Activated CD4-positive, alpha-beta memory T cell treated with anti-CD3 and anti-CD28 coated beads, Interleukin-2, amount 10 ng/mL, durations not matched to agents 7 days and 5 days (primary cell): ENCODE measurements around the gene STBD1. TPM values are rescaled to one million over a fixed set of nuclear protein-coding genes. Genes with fewer than 3 reads are reported as not detected.

Source experiments
- CTCF ChIA-PET: fragments of 350-600 bp; sonication (Branson Sonifier 250); formaldehyde crosslinking; loops from one replicate; lab custom pipeline; 2021; ENCODE audit warnings: antibody characterized with exemption, inconsistent platforms; lab: Charles Lee
- POLR2A ChIA-PET: fragments of 350-600 bp; sonication (Branson Sonifier 250); formaldehyde crosslinking; loops from one replicate; lab custom pipeline; 2021; ENCODE audit warnings: antibody characterized with exemption; lab: Charles Lee
- DNase-seq: peaks from one replicate; pipeline ENCODE4 v3.0.0-alpha.2; 2020
- H3K27ac Mint-ChIP-seq: one replicate; pipeline ENCODE4 v1.8.0; 2021; ENCODE audit warnings: mild to moderate bottlenecking, mixed read lengths
- H3K27me3 Mint-ChIP-seq: one replicate; pipeline ENCODE4 v1.8.0; 2021; ENCODE audit warnings: mixed read lengths
- H3K36me3 Mint-ChIP-seq: one replicate; pipeline ENCODE4 v1.8.0; 2021; ENCODE audit warnings: low read depth, mixed read lengths
- H3K4me1 Mint-ChIP-seq: one replicate; pipeline ENCODE4 v1.8.0; 2021; ENCODE audit warnings: mixed read lengths
- H3K4me3 Mint-ChIP-seq: one replicate; pipeline ENCODE4 v1.8.0; 2021; ENCODE audit warnings: mild to moderate bottlenecking, mixed read lengths
- H3K9me3 Mint-ChIP-seq: one replicate; pipeline ENCODE4 v1.8.0; 2021; ENCODE audit warnings: mixed read lengths
- total RNA-seq, 2 experiments: library from RNA; stranded (reverse); gene quantifications; one replicate each; pipeline ENCODE4 v1.2.3, GENCODE V29; 2021

Gene STBD1
- total RNA-seq = 1 to 10 TPM; 5.5 to 5.8 TPM

GRCh38 chr4:76305971-76306881, at the start of gene STBD1:
STBD1 (plus strand) TSS chr4:76306733; CDS start chr4:76306770, 37 bp downstream.
- H3K36me3 Mint-ChIP-seq = peaks cover 22% of the 10 kb centered on the region
- peak within 1 kb of the TSS; percentile 78 for H3K4me3 Mint-ChIP-seq
- ChIA-PET POLR2A (interaction anchor here (0.7 to 2.0 kb wide), 17 partner anchors 8 to 792 kb away, joined by 3 to 9 read pairs (median 3); partner anchors contain the start of genes NUP54, RCHY1 and THAP6), CTCF (interaction anchor here (0.7 to 3.7 kb wide), 13 partner anchors 8 to 158 kb away, joined by 3 to 31 read pairs (median 4); partner anchors contain the start of gene SCARB2)
- no peaks in the 10 kb centered on the region for H3K9me3 Mint-ChIP-seq
- DNase-seq = peak; percentile 55
- no peaks in the 10 kb centered on the region for H3K27me3 Mint-ChIP-seq
- H3K27ac Mint-ChIP-seq = peak within 1 kb of the TSS; percentile 84
- H3K4me1 Mint-ChIP-seq = peaks cover 49% of the 10 kb centered on the region

- peaks cover 55% of the 10 kb centered on the region for H3K27me3 Mint-ChIP-seq
- H3K4me3 Mint-ChIP-seq = no peak overlapping the region
- no peak overlapping the region for H3K27ac Mint-ChIP-seq
- ChIA-PET POLR2A (no interaction called here), CTCF (no interaction called here)
- H3K4me1 Mint-ChIP-seq = no peaks in the 10 kb centered on the region
- no peak for DNase-seq
- no peaks in the 10 kb centered on the region for H3K9me3 Mint-ChIP-seq
- H3K36me3 Mint-ChIP-seq = no peaks in the 10 kb centered on the region
These were observed 49.6 kb upstream of the STBD1 start for GRCh38 chr4:76256968-76257367.

- no peaks in the 10 kb centered on the region for H3K4me1 Mint-ChIP-seq
- H3K36me3 Mint-ChIP-seq = no peaks in the 10 kb centered on the region
- H3K4me3 Mint-ChIP-seq = no peak overlapping the region
- peaks cover 51% of the 10 kb centered on the region for H3K27me3 Mint-ChIP-seq
- POLR2A ChIA-PET = no interaction called here
- DNase-seq = no peak
- H3K27ac Mint-ChIP-seq = no peak overlapping the region
- no peaks in the 10 kb centered on the region for H3K9me3 Mint-ChIP-seq
- CTCF ChIA-PET = no interaction called here
These were observed 48.7 kb upstream of the STBD1 start for GRCh38 chr4:76257824-76258223.

GRCh38 chr4:76260571-76260970, 46.0 kb upstream of the STBD1 start:
- Mint-ChIP-seq H3K4me1 (no peaks in the 10 kb centered on the region), H3K36me3 (no peaks in the 10 kb centered on the region), H3K27me3 (peaks cover 32% of the 10 kb centered on the region), H3K27ac (no peak overlapping the region), H3K4me3 (no peak overlapping the region), H3K9me3 (no peaks in the 10 kb centered on the region)
- CTCF ChIA-PET = no interaction called here
- POLR2A ChIA-PET = no interaction called here
- no peak for DNase-seq

- no peak overlapping the region for H3K27ac Mint-ChIP-seq
- no peak for DNase-seq
- POLR2A ChIA-PET = no interaction called here
- H3K27me3 Mint-ChIP-seq = peaks cover 16% of the 10 kb centered on the region
- CTCF ChIA-PET = no interaction called here
- H3K4me1 Mint-ChIP-seq = no peaks in the 10 kb centered on the region
- no peak overlapping the region for H3K4me3 Mint-ChIP-seq
- no peaks in the 10 kb centered on the region for H3K9me3 Mint-ChIP-seq
- no peaks in the 10 kb centered on the region for H3K36me3 Mint-ChIP-seq
These were observed 40.8 kb upstream of the STBD1 start for GRCh38 chr4:76265631-76266218.

- Mint-ChIP-seq H3K36me3 (no peaks in the 10 kb centered on the region), H3K27me3 (peaks cover 19% of the 10 kb centered on the region), H3K4me3 (no peak overlapping the region), H3K9me3 (no peaks in the 10 kb centered on the region), H3K27ac (no peak overlapping the region), H3K4me1 (no peaks in the 10 kb centered on the region)
- POLR2A ChIA-PET = no interaction called here
- CTCF ChIA-PET = no interaction called here
- no peak for DNase-seq
These were observed 39.9 kb upstream of the STBD1 start for GRCh38 chr4:76266627-76267026.

- Mint-ChIP-seq H3K4me3 (no peak overlapping the region), H3K27ac (no peak overlapping the region), H3K9me3 (no peaks in the 10 kb centered on the region), H3K4me1 (no peaks in the 10 kb centered on the region), H3K36me3 (no peaks in the 10 kb centered on the region), H3K27me3 (peaks cover 15% of the 10 kb centered on the region)
- POLR2A ChIA-PET = no interaction called here
- CTCF ChIA-PET = no interaction called here
- DNase-seq = no peak
These were observed 38.7 kb upstream of the STBD1 start for GRCh38 chr4:76267811-76268210.

- Mint-ChIP-seq H3K9me3 (no peaks in the 10 kb centered on the region), H3K27ac (no peak overlapping the region), H3K4me3 (no peak overlapping the region), H3K36me3 (no peaks in the 10 kb centered on the region), H3K4me1 (no peaks in the 10 kb centered on the region), H3K27me3 (peaks cover 19% of the 10 kb centered on the region)
- ChIA-PET POLR2A (no interaction called here), CTCF (no interaction called here)
- DNase-seq = no peak
These were observed 36.0 kb upstream of the STBD1 start for GRCh38 chr4:76270244-76271175.

GRCh38 chr4:76271248-76271647, 35.3 kb upstream of the STBD1 start:
- H3K4me3 Mint-ChIP-seq = no peak overlapping the region
- ChIA-PET POLR2A (no interaction called here), CTCF (no interaction called here)
- H3K4me1 Mint-ChIP-seq = no peaks in the 10 kb centered on the region
- no peaks in the 10 kb centered on the region for H3K36me3 Mint-ChIP-seq
- peaks cover 25% of the 10 kb centered on the region for H3K27me3 Mint-ChIP-seq
- no peak for DNase-seq
- no peaks in the 10 kb centered on the region for H3K9me3 Mint-ChIP-seq
- no peak overlapping the region for H3K27ac Mint-ChIP-seq

GRCh38 chr4:76272073-76272472, 34.5 kb upstream of the STBD1 start:
- POLR2A ChIA-PET = no interaction called here
- CTCF ChIA-PET = interaction anchor here (0.9 kb wide), 1 partner anchor 92 kb away, joined by 3 read pairs; no protein-coding TSS in a partner anchor
- DNase-seq = no peak
- Mint-ChIP-seq H3K9me3 (no peaks in the 10 kb centered on the region), H3K27me3 (peaks cover 28% of the 10 kb centered on the region), H3K4me3 (no peak overlapping the region), H3K27ac (no peak overlapping the region), H3K4me1 (peaks cover 2% of the 10 kb centered on the region), H3K36me3 (no peaks in the 10 kb centered on the region)

GRCh38 chr4:76272582-76272981, 34.0 kb upstream of the STBD1 start:
- no peak for DNase-seq
- H3K4me3 Mint-ChIP-seq = no peak overlapping the region

GRCh38 chr4:76272999-76273398, 33.5 kb upstream of the STBD1 start:
- no peaks in the 10 kb centered on the region for H3K9me3 Mint-ChIP-seq
- H3K27ac Mint-ChIP-seq = no peak overlapping the region
- no peak for DNase-seq
- H3K4me1 Mint-ChIP-seq = peaks cover 2% of the 10 kb centered on the region
- POLR2A ChIA-PET = no interaction called here
- CTCF ChIA-PET = interaction anchor here (0.9 kb wide), 1 partner anchor 93 kb away, joined by 3 read pairs; no protein-coding TSS in a partner anchor
- peaks cover 30% of the 10 kb centered on the region for H3K27me3 Mint-ChIP-seq
- no peak overlapping the region for H3K4me3 Mint-ChIP-seq
- no peaks in the 10 kb centered on the region for H3K36me3 Mint-ChIP-seq

More at GRCh38 chr4:76272582-76272981, 34.0 kb upstream of the STBD1 start:
- H3K4me1 Mint-ChIP-seq = peaks cover 2% of the 10 kb centered on the region
- POLR2A ChIA-PET = no interaction called here
- H3K9me3 Mint-ChIP-seq = no peaks in the 10 kb centered on the region
- CTCF ChIA-PET = interaction anchor here (0.9 kb wide), 1 partner anchor 93 kb away, joined by 3 read pairs; no protein-coding TSS in a partner anchor
- peaks cover 28% of the 10 kb centered on the region for H3K27me3 Mint-ChIP-seq
- no peaks in the 10 kb centered on the region for H3K36me3 Mint-ChIP-seq
- no peak overlapping the region for H3K27ac Mint-ChIP-seq
